Measurements from ENCODE around the gene SNRPB2. TPM values are rescaled to one million over a fixed set of nuclear protein-coding genes. Genes with fewer than 3 reads are reported as not detected.

SNRPB2 gene
- total and polyA plus RNA-seq, 9 of the 15 experiments (the other 6 are each of a cell fraction or from before 2014, with no cell fraction given): 40.0 to 131 (median 89.4) TPM

GRCh38 chr20:16777126-16777525, 47.3 kb downstream of the SNRPB2 start (continued):
- TF ChIP-seq CHD7 (IDR thresholded peaks at IDR 0.05; ENCODE audit: low read depth, low read length) (no peak), CHD4 (IDR thresholded peaks at IDR 0.05; ENCODE audit: insufficient read depth, insufficient replicate concordance, low read depth, low read length, poor library complexity, severe bottlenecking) (no peak), HMBOX1 (IDR thresholded peaks at IDR 0.05) (no peak), RFX7 (CRISPR knock-in tag; IDR thresholded peaks at IDR 0.05) (no peak), ZC3H11A (IDR thresholded peaks at IDR 0.05; ENCODE audit: low read depth, low read length) (no peak), DLX4 (CRISPR knock-in tag; IDR thresholded peaks at IDR 0.05) (no peak), ZBTB33 (CRISPR knock-in tag; IDR thresholded peaks at IDR 0.05) (no peak), SOX6 (IDR thresholded peaks at IDR 0.05) (no peak), CHAMP1 (IDR thresholded peaks at IDR 0.05) (no peak), JUN (IDR thresholded peaks at IDR 0.05; ENCODE audit: borderline replicate concordance, low read depth, low read length) (no peak), JUN (CRISPR knock-in tag; IDR thresholded peaks at IDR 0.05; ENCODE audit: borderline replicate concordance) (no peak)

All from K562 (cell line).